Activated T-cell treated with anti-CD3 and anti-CD28 coated beads, Interleukin-2, amount 50 U/mL, for 72 hours (primary cell): ENCODE results near the gene PDGFC. TPM values are rescaled to one million over a fixed set of nuclear protein-coding genes. Genes with fewer than 3 reads are reported as not detected.

Experiments
- ATAC-seq, 2 donors: fragments of 150-1000 bp; cut with Tn5 transposase; replicated peaks in 1 of 2; 2 replicates each; pipeline ENCODE4 v1.10.0; 2021; ENCODE audit warnings: moderate library complexity in 2 of 2, mild to moderate bottlenecking in 1 of 2
- DNase-seq, 2 donors: peaks; one replicate each; pipeline ENCODE4 v3.0.0; 2021 to 2022; ENCODE audit warnings: mixed read lengths in 1 of 2
- H3K27ac Mint-ChIP-seq: one replicate; pipeline ENCODE4 v1.8.0; 2022; ENCODE audit warnings: mild to moderate bottlenecking, moderate library complexity, mixed read lengths
- H3K27me3 Mint-ChIP-seq: one replicate; pipeline ENCODE4 v1.8.0; 2022; ENCODE audit warnings: low read depth, mixed read lengths
- H3K36me3 Mint-ChIP-seq, 2 donors: one replicate each; pipeline ENCODE4 v1.8.0; 2022; ENCODE audit warnings: mixed read lengths in 2 of 2, mild to moderate bottlenecking in 1 of 2; ENCODE audit not compliant: insufficient read depth in 2 of 2
- H3K4me1 Mint-ChIP-seq: one replicate; pipeline ENCODE4 v1.8.0; 2022; ENCODE audit warnings: low read depth, mixed read lengths
- H3K4me3 Mint-ChIP-seq, 2 donors: one replicate each; pipeline ENCODE4 v1.8.0; 2022; ENCODE audit warnings: mild to moderate bottlenecking in 2 of 2, mixed read lengths in 2 of 2, moderate library complexity in 2 of 2
- H3K9me3 Mint-ChIP-seq, 2 donors: one replicate each; pipeline ENCODE4 v1.8.0; 2022; ENCODE audit warnings: mixed read lengths in 2 of 2
- total RNA-seq, 2 donors: library from RNA; stranded (reverse); gene quantifications; one replicate each; pipeline ENCODE4 v1.2.3, GENCODE V29; 2022

The PDGFC gene
- total RNA-seq, 2 donors from 2014 or later = not detected

GRCh38 chr4:156969911-156970310 is 1.7 kb downstream of the PDGFC start:
- ATAC-seq (no peak), DNase-seq (no peak)
- H3K9me3 Mint-ChIP-seq = peaks cover 1 to 5% of the 10 kb centered on the region in 2 donors
- peaks cover 50% of the 10 kb centered on the region for H3K27me3 Mint-ChIP-seq
- peaks cover 8% of the 10 kb centered on the region for H3K4me1 Mint-ChIP-seq
- H3K27ac Mint-ChIP-seq = no peak overlapping the region
- H3K4me3 Mint-ChIP-seq = peak overlapping the region in 1 of 2 donors; percentile 34
- peaks cover 5 to 6% of the 10 kb centered on the region in 2 donors for H3K36me3 Mint-ChIP-seq

DNA sequence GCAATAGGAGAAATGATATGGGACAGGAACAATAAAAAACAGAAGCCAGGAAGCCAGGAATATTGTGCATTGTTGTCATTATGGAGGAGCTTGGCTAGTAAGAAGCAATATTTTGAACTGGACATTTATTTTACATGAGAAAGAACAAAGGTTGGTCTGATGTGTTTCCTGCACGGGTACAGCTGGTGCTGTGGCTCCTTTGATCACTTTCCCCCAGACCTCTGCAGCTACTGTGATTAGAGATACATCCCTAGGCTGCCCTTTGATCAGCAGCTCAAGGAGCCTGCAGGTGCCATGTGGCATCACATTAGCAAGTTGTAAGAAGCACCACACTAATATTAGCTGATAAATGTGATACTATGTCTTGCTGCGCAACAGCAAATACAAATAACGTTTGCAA is 2.5 kb downstream of the PDGFC start:
- H3K27me3 Mint-ChIP-seq = peaks cover 50% of the 10 kb centered on the region
- DNase-seq (no peak), ATAC-seq (no peak)
- no peak overlapping the region for H3K4me3 Mint-ChIP-seq
- peaks cover 5 to 6% of the 10 kb centered on the region in 2 donors for H3K36me3 Mint-ChIP-seq
- H3K9me3 Mint-ChIP-seq = peaks cover 1 to 5% of the 10 kb centered on the region in 2 donors
- peaks cover 8% of the 10 kb centered on the region for H3K4me1 Mint-ChIP-seq
- no peak overlapping the region for H3K27ac Mint-ChIP-seq

DNA sequence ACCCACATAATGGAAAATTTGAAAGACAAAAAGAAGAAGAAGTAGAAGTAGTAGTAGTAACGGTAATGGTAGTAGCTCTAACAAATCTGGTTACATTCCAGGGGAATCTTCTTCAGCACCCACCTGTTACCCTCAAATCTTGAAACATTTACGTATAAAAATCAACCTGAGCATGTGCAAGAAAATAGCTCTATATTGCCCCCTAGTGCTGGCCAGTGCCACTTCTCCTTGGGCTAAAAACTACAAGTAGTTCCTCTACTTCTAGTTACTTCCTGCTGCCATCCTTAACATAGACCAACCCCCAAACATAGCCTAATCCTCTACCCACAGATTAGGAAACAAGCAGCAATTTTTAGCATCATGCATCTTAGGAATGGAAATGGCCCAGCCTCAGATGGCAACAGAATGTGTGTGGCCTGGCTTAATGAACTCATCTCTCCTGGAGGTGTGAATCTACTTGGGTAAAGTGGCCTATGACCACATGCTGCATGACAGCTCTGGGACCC is 3.1 kb downstream of the PDGFC start:
- DNase-seq (peak; percentile 26 to 31), ATAC-seq (no peak)
- Mint-ChIP-seq H3K4me3 (no peak overlapping the region), H3K27ac (no peak overlapping the region), H3K9me3 (peaks cover 1 to 5% of the 10 kb centered on the region in 2 donors), H3K36me3 (peaks cover 5 to 6% of the 10 kb centered on the region in 2 donors), H3K4me1 (peaks cover 8% of the 10 kb centered on the region), H3K27me3 (peaks cover 46% of the 10 kb centered on the region)

DNA sequence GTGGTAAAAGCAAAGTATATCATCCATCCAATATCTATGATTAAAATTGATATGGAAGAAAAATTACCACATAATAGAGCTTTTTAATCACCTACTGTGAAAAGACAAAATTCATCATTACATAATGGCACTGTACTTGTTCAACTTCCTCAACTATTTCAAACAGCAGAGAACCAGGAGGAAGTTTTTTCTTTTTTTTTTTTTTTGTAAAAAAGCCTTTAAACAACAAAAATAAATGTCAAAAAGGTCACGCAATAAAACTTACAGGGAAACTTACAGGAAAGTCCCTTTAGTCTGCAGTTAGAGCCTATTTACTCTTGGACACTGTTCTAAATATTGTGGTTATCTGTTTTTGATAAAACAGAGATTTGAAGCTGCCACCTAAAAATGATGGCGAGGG is 4.8 kb downstream of the PDGFC start:
- peaks cover 34% of the 10 kb centered on the region for H3K27me3 Mint-ChIP-seq

GRCh38 chr4:156963419-156963818 is 8.2 kb downstream of the PDGFC start:
- Mint-ChIP-seq H3K27me3 (peaks cover 8% of the 10 kb centered on the region), H3K27ac (no peak overlapping the region), H3K36me3 (peaks cover 0 to 2% of the 10 kb centered on the region in 2 donors), H3K4me1 (no peaks in the 10 kb centered on the region), H3K4me3 (no peak overlapping the region), H3K9me3 (peaks cover 1 to 4% of the 10 kb centered on the region in 2 donors)
- DNase-seq (no peak), ATAC-seq (no peak)

More for the DNA sequence above, 4.8 kb downstream of the PDGFC start:
- Mint-ChIP-seq H3K27ac (no peak overlapping the region), H3K4me1 (peaks cover 8% of the 10 kb centered on the region), H3K4me3 (no peak overlapping the region), H3K36me3 (peaks cover 5 to 6% of the 10 kb centered on the region in 2 donors), H3K9me3 (peaks cover 1 to 8% of the 10 kb centered on the region in 2 donors)
- no peak for DNase-seq
- ATAC-seq = no peak

GRCh38 chr4:156962528-156962974 is 9.0 kb downstream of the PDGFC start:
- DNase-seq = no peak
- no peak for ATAC-seq
- Mint-ChIP-seq H3K27me3 (peaks cover 7% of the 10 kb centered on the region), H3K9me3 (peaks cover 1 to 4% of the 10 kb centered on the region in 2 donors), H3K4me3 (no peak overlapping the region), H3K27ac (no peak overlapping the region), H3K4me1 (no peaks in the 10 kb centered on the region), H3K36me3 (peaks cover 0 to 1% of the 10 kb centered on the region in 2 donors)

DNA sequence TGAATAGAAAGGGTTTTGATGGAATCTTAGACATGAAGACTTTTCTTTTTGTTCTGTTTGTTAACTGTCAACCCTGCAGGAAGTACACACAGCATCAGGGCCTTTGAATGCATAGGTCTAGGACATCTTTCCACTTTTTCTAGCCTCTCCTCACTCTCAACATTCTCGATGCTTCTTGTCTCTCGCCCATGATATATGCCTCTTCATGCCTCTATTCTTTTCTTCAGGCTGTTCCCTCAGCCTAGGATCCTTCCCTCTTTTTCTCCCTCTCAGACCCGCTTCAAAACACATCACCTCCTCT is 9.6 kb downstream of the PDGFC start:
- no peak for DNase-seq
- Mint-ChIP-seq H3K9me3 (peaks cover 1 to 6% of the 10 kb centered on the region in 2 donors), H3K4me1 (no peaks in the 10 kb centered on the region), H3K27me3 (peaks cover 1% of the 10 kb centered on the region), H3K4me3 (no peak overlapping the region), H3K27ac (no peak overlapping the region), H3K36me3 (no peaks in the 10 kb centered on the region)
- no peak for ATAC-seq

GRCh38 chr4:156961196-156962057 is 10.2 kb downstream of the PDGFC start:
- H3K27me3 Mint-ChIP-seq = no peaks in the 10 kb centered on the region
- H3K27ac Mint-ChIP-seq = no peak overlapping the region
- H3K36me3 Mint-ChIP-seq = no peaks in the 10 kb centered on the region
- no peak overlapping the region for H3K4me3 Mint-ChIP-seq
- H3K4me1 Mint-ChIP-seq = no peaks in the 10 kb centered on the region
- no peak for ATAC-seq
- no peak for DNase-seq
- H3K9me3 Mint-ChIP-seq = peaks cover 0 to 5% of the 10 kb centered on the region in 2 donors

DNA sequence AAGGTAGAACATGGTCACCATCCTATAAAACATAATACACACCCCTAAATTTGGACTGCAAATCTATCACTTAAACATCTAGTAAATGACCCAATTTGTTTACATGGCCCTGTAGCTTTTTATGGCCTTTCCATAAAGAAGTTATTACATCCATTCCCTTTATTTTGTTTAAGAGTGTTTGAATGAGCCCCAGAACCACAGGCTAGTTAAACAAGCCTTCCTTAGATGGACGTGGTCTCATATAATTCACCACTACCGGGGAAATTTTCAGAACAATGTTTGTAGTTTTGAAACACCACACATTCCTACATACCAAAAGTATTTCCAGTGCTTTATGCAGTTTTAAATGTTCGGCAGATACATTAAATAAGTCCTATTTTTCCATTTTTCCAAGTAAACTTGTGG is 12.3 kb downstream of the PDGFC start:
- H3K27me3 Mint-ChIP-seq = no peaks in the 10 kb centered on the region
- no peaks in the 10 kb centered on the region for H3K36me3 Mint-ChIP-seq
- no peak overlapping the region for H3K27ac Mint-ChIP-seq
- H3K4me1 Mint-ChIP-seq = no peaks in the 10 kb centered on the region
- H3K9me3 Mint-ChIP-seq = peaks cover 1 to 5% of the 10 kb centered on the region in 2 donors
- no peak for ATAC-seq
- DNase-seq = no peak
- H3K4me3 Mint-ChIP-seq = no peak overlapping the region

- no peaks in the 10 kb centered on the region for H3K4me1 Mint-ChIP-seq
- DNase-seq = no peak
- no peak overlapping the region for H3K27ac Mint-ChIP-seq
- no peaks in the 10 kb centered on the region for H3K27me3 Mint-ChIP-seq
- peaks cover 1 to 5% of the 10 kb centered on the region in 2 donors for H3K9me3 Mint-ChIP-seq
- no peak for ATAC-seq
- H3K4me3 Mint-ChIP-seq = no peak overlapping the region
- no peaks in the 10 kb centered on the region for H3K36me3 Mint-ChIP-seq
Observed at GRCh38 chr4:156958276-156959074, 13.1 kb downstream of the PDGFC start.

GRCh38 chr4:156957556-156957955 is 14.0 kb downstream of the PDGFC start:
- H3K36me3 Mint-ChIP-seq = no peaks in the 10 kb centered on the region
- no peak for DNase-seq
- H3K4me3 Mint-ChIP-seq = no peak overlapping the region
- ATAC-seq = no peak
- no peak overlapping the region for H3K27ac Mint-ChIP-seq
- no peaks in the 10 kb centered on the region for H3K4me1 Mint-ChIP-seq
- peaks cover 1 to 5% of the 10 kb centered on the region in 2 donors for H3K9me3 Mint-ChIP-seq
- no peaks in the 10 kb centered on the region for H3K27me3 Mint-ChIP-seq

DNA sequence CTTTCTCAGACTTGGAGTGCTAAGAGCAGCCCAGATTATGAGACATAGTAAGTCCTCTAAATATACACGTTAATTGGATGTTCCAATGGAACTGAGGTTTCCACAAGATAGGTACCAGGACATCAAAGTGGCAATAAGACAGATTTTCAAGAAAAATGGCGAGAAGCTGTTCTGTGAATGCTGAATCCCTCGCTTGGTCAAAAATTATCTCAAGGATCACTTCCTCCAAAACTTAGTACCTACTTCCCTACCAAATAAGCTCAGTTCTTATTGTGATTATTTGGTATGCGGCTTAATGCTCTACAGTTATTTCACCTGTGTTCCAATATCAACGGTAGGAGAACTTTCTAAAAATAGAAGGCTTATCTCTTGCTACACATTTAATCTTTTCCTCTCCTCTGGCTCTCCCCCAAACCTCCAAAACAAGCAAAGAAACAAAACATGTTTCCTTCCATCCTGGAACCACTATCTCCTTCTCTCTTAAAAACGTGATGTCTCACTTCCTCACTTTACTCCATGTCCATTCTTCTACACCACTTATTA is 14.7 kb downstream of the PDGFC start:
- Mint-ChIP-seq H3K9me3 (peaks cover 1 to 2% of the 10 kb centered on the region in 2 donors), H3K36me3 (no peaks in the 10 kb centered on the region), H3K4me1 (no peaks in the 10 kb centered on the region), H3K4me3 (no peak overlapping the region), H3K27ac (no peak overlapping the region), H3K27me3 (no peaks in the 10 kb centered on the region)
- DNase-seq (no peak), ATAC-seq (no peak)

DNA sequence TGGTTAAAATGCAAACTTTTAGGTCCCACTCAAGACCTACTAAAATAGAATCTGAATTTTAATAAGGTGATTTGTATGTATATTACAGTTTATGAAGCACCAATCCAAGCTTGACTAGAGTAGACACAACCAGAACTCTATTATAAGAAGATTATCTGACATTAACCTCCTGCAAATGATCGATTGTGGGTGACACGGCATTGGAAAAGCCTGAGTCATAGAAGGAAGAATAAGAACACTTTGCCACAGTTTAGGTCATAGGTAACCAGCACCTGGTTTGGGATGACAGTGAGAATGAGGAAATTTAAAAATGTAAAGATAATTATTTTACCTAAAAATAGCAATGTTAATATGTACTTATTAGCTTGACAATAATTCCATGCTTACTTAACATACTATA is 15.2 kb downstream of the PDGFC start:
- H3K27me3 Mint-ChIP-seq = no peaks in the 10 kb centered on the region
- H3K4me1 Mint-ChIP-seq = no peaks in the 10 kb centered on the region
- DNase-seq (no peak), ATAC-seq (no peak)
- peaks cover 1 to 2% of the 10 kb centered on the region in 2 donors for H3K9me3 Mint-ChIP-seq
- H3K36me3 Mint-ChIP-seq = no peaks in the 10 kb centered on the region
- H3K4me3 Mint-ChIP-seq = no peak overlapping the region
- H3K27ac Mint-ChIP-seq = no peak overlapping the region
